ENCODE data around the gene ATXN1. TPM values are rescaled to one million over a fixed set of nuclear protein-coding genes. Genes with fewer than 3 reads are reported as not detected.

ATXN1 gene
- total and polyA plus RNA-seq, 2 experiments from 2014 or later: 14.2 to 20.1 TPM

DNA sequence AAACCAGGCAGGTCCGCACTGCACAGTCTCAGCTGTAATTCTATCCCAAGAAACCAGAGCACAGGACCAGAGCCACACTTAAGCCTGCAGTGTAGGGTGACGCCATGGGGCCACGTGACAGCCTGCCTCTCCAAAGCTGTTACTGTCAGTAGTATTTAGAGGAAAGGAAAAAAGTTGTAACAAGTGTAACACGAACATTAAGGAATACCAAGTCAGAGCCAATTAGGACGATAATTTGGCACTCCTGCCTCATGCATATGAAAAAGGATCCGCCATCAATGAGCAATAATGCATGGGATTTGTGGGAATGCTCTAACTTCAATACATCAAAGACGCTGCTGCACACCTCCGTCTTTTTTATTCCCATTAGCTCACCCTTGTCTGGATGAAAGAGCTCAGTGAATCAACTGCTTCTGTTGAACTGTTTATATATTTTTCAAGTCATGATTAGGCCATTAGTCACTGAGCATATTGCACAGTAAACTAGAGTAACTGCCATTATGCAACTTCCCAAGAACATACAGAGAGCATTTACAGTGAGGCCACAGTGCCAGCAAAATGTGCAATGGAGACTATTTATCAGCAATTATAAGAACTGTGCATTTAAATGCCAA is 79.9 kb downstream of the ATXN1 start:
- H3K27ac ChIP-seq: peak overlapping the region; percentile 75
- peaks cover 65% of the 10 kb centered on the region for H3K79me2 ChIP-seq (ENCODE audit: insufficient read depth)
- no peaks in the 10 kb centered on the region for H3K27me3 ChIP-seq (replicated peaks; ENCODE audit: insufficient read depth)
- H3K4me1 ChIP-seq (ENCODE audit: insufficient read depth): peaks cover 63% of the 10 kb centered on the region
- WGBS, 2 experiments (ENCODE audit: low coverage in 1 of 2, low lambda C conversion rate in 2 of 2, missing lambda C conversion rate in 2 of 2): 22 to 25% methylated on average over 8 of the region's 8 CpGs
- no peaks in the 10 kb centered on the region for H4K20me1 ChIP-seq (ENCODE audit: insufficient read depth)
- DNase-seq: peak; percentile 96
- H3K4me3 ChIP-seq: 0 out of 2 replicates have a peak overlapping the region, but pooled peaks have one; percentile 13
- peak overlapping the region; percentile 15; the same call in 1 of the 2 replicates for H3K9ac ChIP-seq
- peaks cover 49% of the 10 kb centered on the region for H3F3A ChIP-seq (ENCODE audit: insufficient read depth)
- H3K9me3 ChIP-seq (ENCODE audit: low read depth): no peaks in the 10 kb centered on the region
- H3K36me3 ChIP-seq (ENCODE audit: low read depth): no peaks in the 10 kb centered on the region
- no peak for TF ChIP-seq EZH2phosphoT487 (IDR thresholded peaks at IDR 0.05; ENCODE audit: insufficient read depth, low read depth)
- no peak for TF ChIP-seq EZH2 (IDR thresholded peaks at IDR 0.05; ENCODE audit: insufficient read depth, poor library complexity, severe bottlenecking)
- peak overlapping the region; percentile 25 for H3K4me2 ChIP-seq (ENCODE audit: unreplicated experiment)
- H2AFZ ChIP-seq: no peak overlapping the region
- in situ Hi-C loops (cut with MboI): no loop called here
- no peaks in the 10 kb centered on the region for H3K9me2 ChIP-seq (ENCODE audit: insufficient read depth)

DNA sequence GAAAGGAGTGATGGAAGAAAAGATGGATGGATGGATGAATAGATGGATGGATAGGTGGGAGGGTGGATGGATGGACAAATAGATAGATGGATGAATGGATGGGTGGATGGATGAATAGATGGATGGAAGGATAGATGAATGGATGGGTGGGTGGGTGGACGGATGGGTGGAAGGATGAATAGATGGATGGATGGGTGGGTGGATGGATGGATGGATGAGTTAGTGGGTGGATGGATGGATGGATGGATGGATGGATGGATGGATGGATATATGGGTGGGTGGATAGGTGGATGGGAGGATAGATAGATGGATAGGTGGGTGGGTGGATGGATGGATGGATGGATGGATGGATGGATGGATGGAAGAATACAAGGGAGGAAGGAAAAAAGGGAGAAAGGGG is 82.2 kb downstream of the ATXN1 start:
- H3K27ac ChIP-seq: no peak overlapping the region
- no peaks in the 10 kb centered on the region for H4K20me1 ChIP-seq (ENCODE audit: insufficient read depth)
- H2AFZ ChIP-seq: no peak overlapping the region
- H3K9me2 ChIP-seq (ENCODE audit: insufficient read depth): no peaks in the 10 kb centered on the region
- in situ Hi-C loops (cut with MboI): no loop called here
- no peaks in the 10 kb centered on the region for H3K9me3 ChIP-seq (ENCODE audit: low read depth)
- H3K9ac ChIP-seq: no peak overlapping the region
- no peak for DNase-seq
- TF ChIP-seq EZH2phosphoT487 (IDR thresholded peaks at IDR 0.05; ENCODE audit: insufficient read depth, low read depth): no peak
- no peak for TF ChIP-seq EZH2 (IDR thresholded peaks at IDR 0.05; ENCODE audit: insufficient read depth, poor library complexity, severe bottlenecking)
- peaks cover 51% of the 10 kb centered on the region for H3F3A ChIP-seq (ENCODE audit: insufficient read depth)
- no peaks in the 10 kb centered on the region for H3K27me3 ChIP-seq (replicated peaks; ENCODE audit: insufficient read depth)
- H3K36me3 ChIP-seq (ENCODE audit: low read depth): no peaks in the 10 kb centered on the region
- H3K4me3 ChIP-seq: no peak overlapping the region
- peaks cover 65% of the 10 kb centered on the region for H3K79me2 ChIP-seq (ENCODE audit: insufficient read depth)
- H3K4me2 ChIP-seq (ENCODE audit: unreplicated experiment): no peak overlapping the region
- H3K4me1 ChIP-seq (ENCODE audit: insufficient read depth): peaks cover 67% of the 10 kb centered on the region
- 95 to 100% methylated on average over 1 of the region's 1 CpG for WGBS, 2 experiments (ENCODE audit: low coverage in 1 of 2, low lambda C conversion rate in 2 of 2, missing lambda C conversion rate in 2 of 2)

DNA sequence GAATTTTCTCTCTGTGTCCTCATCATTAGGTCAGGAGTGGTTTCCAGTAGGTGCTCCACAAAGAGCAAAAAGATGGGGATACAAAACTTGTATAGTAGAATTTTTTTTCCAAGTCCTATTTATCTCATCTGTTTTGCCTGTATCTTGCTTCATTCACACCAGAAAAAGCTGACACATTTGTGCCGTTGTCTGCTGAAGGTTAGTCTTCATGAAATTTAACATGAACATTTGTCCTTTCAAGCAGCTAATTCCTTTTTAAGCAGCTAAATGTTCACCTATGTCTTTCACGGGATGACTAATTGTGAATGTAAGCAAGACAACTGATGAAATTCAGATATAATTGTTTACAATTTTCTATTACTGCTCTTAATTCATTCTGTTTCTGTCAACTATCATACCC is 83.8 kb downstream of the ATXN1 start:
- WGBS, 2 experiments (ENCODE audit: low coverage in 1 of 2, low lambda C conversion rate in 2 of 2, missing lambda C conversion rate in 2 of 2): 46 to 48% methylated on average over 2 of the region's 2 CpGs
- no peak for DNase-seq
- in situ Hi-C loops (cut with MboI): no loop called here
- H3K4me1 ChIP-seq (ENCODE audit: insufficient read depth): peaks cover 54% of the 10 kb centered on the region
- peaks cover 69% of the 10 kb centered on the region for H3K79me2 ChIP-seq (ENCODE audit: insufficient read depth)
- no peaks in the 10 kb centered on the region for H3K27me3 ChIP-seq (replicated peaks; ENCODE audit: insufficient read depth)
- peaks cover 38% of the 10 kb centered on the region for H3F3A ChIP-seq (ENCODE audit: insufficient read depth)
- H3K9me3 ChIP-seq (ENCODE audit: low read depth): no peaks in the 10 kb centered on the region
- no peaks in the 10 kb centered on the region for H4K20me1 ChIP-seq (ENCODE audit: insufficient read depth)
- no peaks in the 10 kb centered on the region for H3K36me3 ChIP-seq (ENCODE audit: low read depth)
- H3K27ac ChIP-seq: no peak overlapping the region
- H3K4me2 ChIP-seq (ENCODE audit: unreplicated experiment): no peak overlapping the region
- no peak overlapping the region for H3K4me3 ChIP-seq
- no peak overlapping the region for H3K9ac ChIP-seq
- no peak for TF ChIP-seq EZH2 (IDR thresholded peaks at IDR 0.05; ENCODE audit: insufficient read depth, poor library complexity, severe bottlenecking)
- TF ChIP-seq EZH2phosphoT487 (IDR thresholded peaks at IDR 0.05; ENCODE audit: insufficient read depth, low read depth): no peak
- no peaks in the 10 kb centered on the region for H3K9me2 ChIP-seq (ENCODE audit: insufficient read depth)
- H2AFZ ChIP-seq: no peak overlapping the region

DNA sequence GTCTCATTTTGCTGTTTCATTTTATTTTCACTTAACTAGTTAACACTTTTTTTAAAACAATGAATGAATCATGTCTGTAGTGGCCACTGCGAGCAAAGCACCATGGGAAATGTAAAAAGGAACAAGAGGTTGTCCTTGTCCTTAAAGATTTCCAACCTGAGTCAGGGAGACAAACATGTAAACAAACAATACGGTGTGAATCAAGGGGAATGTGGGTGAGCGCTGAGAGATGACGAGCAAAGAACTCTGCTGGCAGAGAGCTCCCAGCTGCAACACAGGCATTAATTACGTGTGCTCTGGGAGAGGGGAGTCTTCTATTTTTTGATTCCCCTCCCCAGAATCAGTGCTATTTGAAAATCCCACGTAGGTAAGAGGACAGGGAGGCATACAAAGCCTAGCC is 84.3 kb downstream of the ATXN1 start:
- peaks cover 53% of the 10 kb centered on the region for H3K4me1 ChIP-seq (ENCODE audit: insufficient read depth)
- no peak overlapping the region for H3K4me3 ChIP-seq
- H3K4me2 ChIP-seq (ENCODE audit: unreplicated experiment): no peak overlapping the region
- TF ChIP-seq EZH2phosphoT487 (IDR thresholded peaks at IDR 0.05; ENCODE audit: insufficient read depth, low read depth): no peak
- TF ChIP-seq EZH2 (IDR thresholded peaks at IDR 0.05; ENCODE audit: insufficient read depth, poor library complexity, severe bottlenecking): no peak
- peaks cover 38% of the 10 kb centered on the region for H3F3A ChIP-seq (ENCODE audit: insufficient read depth)
- in situ Hi-C loops (cut with MboI): no loop called here
- H3K79me2 ChIP-seq (ENCODE audit: insufficient read depth): peaks cover 73% of the 10 kb centered on the region
- H3K9me2 ChIP-seq (ENCODE audit: insufficient read depth): no peaks in the 10 kb centered on the region
- no peak overlapping the region for H3K9ac ChIP-seq
- H3K27me3 ChIP-seq (replicated peaks; ENCODE audit: insufficient read depth): no peaks in the 10 kb centered on the region
- no peaks in the 10 kb centered on the region for H3K9me3 ChIP-seq (ENCODE audit: low read depth)
- no peaks in the 10 kb centered on the region for H4K20me1 ChIP-seq (ENCODE audit: insufficient read depth)
- peak; percentile 31 for DNase-seq
- H3K27ac ChIP-seq: no peak overlapping the region
- 66 to 73% methylated on average over 6 of the region's 6 CpGs for WGBS, 2 experiments (ENCODE audit: low coverage in 1 of 2, low lambda C conversion rate in 2 of 2, missing lambda C conversion rate in 2 of 2)
- H3K36me3 ChIP-seq (ENCODE audit: low read depth): no peaks in the 10 kb centered on the region
- H2AFZ ChIP-seq: no peak overlapping the region

All from GM23248 (cell line).